ENCODE measurements around the gene CASP10. TPM values are rescaled to one million over a fixed set of nuclear protein-coding genes. Genes with fewer than 3 reads are reported as not detected.

CASP10 gene
- total RNA-seq, 1 donor from 2014 or later: 3.6 TPM

- no peak overlapping the region for H3K27ac Mint-ChIP-seq
- no peaks in the 10 kb centered on the region for H3K36me3 Mint-ChIP-seq
Observed at GRCh38 chr2:201203916-201204654, 21.1 kb downstream of the CASP10 start.

GRCh38 chr2:201204655-201205514 lies 21.9 kb downstream of the CASP10 start:
- TF ChIP-seq CTCF (conservative IDR thresholded peaks at IDR 0.05): no peak
- Mint-ChIP-seq H3K27me3 (no peaks in the 10 kb centered on the region), H3K27ac (no peak overlapping the region), H3K4me1 (ENCODE audit: unreplicated experiment) (peaks cover 14% of the 10 kb centered on the region), H3K9me3 (no peaks in the 10 kb centered on the region), H3K4me3 (no peak overlapping the region), H3K36me3 (no peaks in the 10 kb centered on the region)
- no peak for DNase-seq (ENCODE audit: extremely low spot score, unreplicated experiment)

More at GRCh38 chr2:201203916-201204654, 21.1 kb downstream of the CASP10 start:
- no peaks in the 10 kb centered on the region for H3K9me3 Mint-ChIP-seq
- H3K4me1 Mint-ChIP-seq (ENCODE audit: unreplicated experiment): peaks cover 14% of the 10 kb centered on the region
- no peaks in the 10 kb centered on the region for H3K27me3 Mint-ChIP-seq
- no peak for TF ChIP-seq CTCF (conservative IDR thresholded peaks at IDR 0.05)
- DNase-seq (ENCODE audit: extremely low spot score, unreplicated experiment): no peak
- no peak overlapping the region for H3K4me3 Mint-ChIP-seq

GRCh38 chr2:201205515-201205849 lies 22.5 kb downstream of the CASP10 start:
- no peak for TF ChIP-seq CTCF (conservative IDR thresholded peaks at IDR 0.05)
- H3K36me3 Mint-ChIP-seq: no peaks in the 10 kb centered on the region
- H3K4me3 Mint-ChIP-seq: no peak overlapping the region
- no peaks in the 10 kb centered on the region for H3K27me3 Mint-ChIP-seq
- DNase-seq (ENCODE audit: extremely low spot score, unreplicated experiment): no peak
- H3K4me1 Mint-ChIP-seq (ENCODE audit: unreplicated experiment): peaks cover 14% of the 10 kb centered on the region
- H3K9me3 Mint-ChIP-seq: no peaks in the 10 kb centered on the region
- H3K27ac Mint-ChIP-seq: no peak overlapping the region

GRCh38 chr2:201208563-201209252 lies 25.8 kb downstream of the CASP10 start:
- Mint-ChIP-seq H3K9me3 (no peaks in the 10 kb centered on the region), H3K27ac (no peak overlapping the region), H3K4me1 (ENCODE audit: unreplicated experiment) (peaks cover 15% of the 10 kb centered on the region), H3K36me3 (no peaks in the 10 kb centered on the region), H3K27me3 (no peaks in the 10 kb centered on the region), H3K4me3 (no peak overlapping the region)
- no peak for TF ChIP-seq CTCF (conservative IDR thresholded peaks at IDR 0.05)
- DNase-seq (ENCODE audit: extremely low spot score, unreplicated experiment): no peak

- Mint-ChIP-seq H3K4me3 (no peak overlapping the region), H3K4me1 (ENCODE audit: unreplicated experiment) (peaks cover 16% of the 10 kb centered on the region), H3K27me3 (no peaks in the 10 kb centered on the region), H3K36me3 (no peaks in the 10 kb centered on the region), H3K9me3 (no peaks in the 10 kb centered on the region), H3K27ac (no peak overlapping the region)
- TF ChIP-seq CTCF (conservative IDR thresholded peaks at IDR 0.05): no peak
- DNase-seq (ENCODE audit: extremely low spot score, unreplicated experiment): no peak
Observed at GRCh38 chr2:201215963-201216362, 33.0 kb downstream of the CASP10 start.
